Renal cortex interstitium (tissue), 11 donors: Measurements from ENCODE around the gene MEG3. TPM values are rescaled to one million over a fixed set of nuclear protein-coding genes. Genes with fewer than 3 reads are reported as not detected.

Experiments
- DNase-seq, 11 donors: peaks; one replicate each; pipeline ENCODE4 v3.0.0-alpha.2; 2013; ENCODE audit warnings: low read depth in 9 of 11, low spot score in 4 of 11; ENCODE audit errors: extremely low read depth in 1 of 11
- polyA plus RNA-seq, 3 donors: library from polyadenylated mRNA; unstranded; fragments of 120-200 nt; gene quantifications; one replicate each; pipeline ENCODE4 v1.2.1, GENCODE V29; 2013; ENCODE audit not compliant: insufficient read length in 3 of 3

MEG3 gene
- polyA plus RNA-seq, 3 donors, result 138 to 309 (median 144) TPM

DNA sequence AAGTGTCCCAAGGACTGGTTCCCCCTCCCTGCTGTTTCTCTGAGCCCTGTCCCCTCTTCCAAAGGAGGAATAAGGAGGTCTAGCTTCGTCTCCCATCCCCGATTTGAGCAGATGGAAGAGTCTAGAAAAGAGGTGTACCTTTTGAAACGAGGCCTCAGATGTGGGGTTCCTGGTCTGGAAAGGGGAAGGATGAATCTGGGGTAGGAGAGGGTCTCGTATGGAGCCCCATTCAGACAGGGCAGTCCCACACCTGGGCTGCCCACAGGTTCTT lies 13.3 kb downstream of the MEG3 start:
- DNase-seq, result no peak

DNA sequence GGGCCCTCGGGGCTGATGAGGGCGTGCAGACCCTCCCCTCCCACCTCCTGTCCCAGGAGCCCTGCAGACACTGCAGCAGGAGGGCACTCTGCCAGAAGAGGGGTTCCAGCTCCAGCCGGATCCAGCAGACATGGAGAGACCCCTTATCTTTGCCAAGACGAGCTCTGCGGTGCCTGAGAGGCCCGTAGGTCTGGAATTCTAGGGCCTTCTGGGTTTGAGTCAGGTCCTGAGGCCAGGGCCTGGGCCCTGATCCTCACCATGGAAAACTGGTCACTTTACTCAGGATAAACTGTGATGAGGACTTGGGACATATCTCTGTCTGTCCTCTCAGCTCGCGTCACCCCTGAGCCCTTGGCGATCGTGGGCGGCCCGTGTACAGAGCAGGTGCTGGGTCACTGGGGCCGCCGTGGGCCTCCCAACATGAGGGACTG lies 13.8 kb downstream of the MEG3 start:
- DNase-seq, result no peak

DNA sequence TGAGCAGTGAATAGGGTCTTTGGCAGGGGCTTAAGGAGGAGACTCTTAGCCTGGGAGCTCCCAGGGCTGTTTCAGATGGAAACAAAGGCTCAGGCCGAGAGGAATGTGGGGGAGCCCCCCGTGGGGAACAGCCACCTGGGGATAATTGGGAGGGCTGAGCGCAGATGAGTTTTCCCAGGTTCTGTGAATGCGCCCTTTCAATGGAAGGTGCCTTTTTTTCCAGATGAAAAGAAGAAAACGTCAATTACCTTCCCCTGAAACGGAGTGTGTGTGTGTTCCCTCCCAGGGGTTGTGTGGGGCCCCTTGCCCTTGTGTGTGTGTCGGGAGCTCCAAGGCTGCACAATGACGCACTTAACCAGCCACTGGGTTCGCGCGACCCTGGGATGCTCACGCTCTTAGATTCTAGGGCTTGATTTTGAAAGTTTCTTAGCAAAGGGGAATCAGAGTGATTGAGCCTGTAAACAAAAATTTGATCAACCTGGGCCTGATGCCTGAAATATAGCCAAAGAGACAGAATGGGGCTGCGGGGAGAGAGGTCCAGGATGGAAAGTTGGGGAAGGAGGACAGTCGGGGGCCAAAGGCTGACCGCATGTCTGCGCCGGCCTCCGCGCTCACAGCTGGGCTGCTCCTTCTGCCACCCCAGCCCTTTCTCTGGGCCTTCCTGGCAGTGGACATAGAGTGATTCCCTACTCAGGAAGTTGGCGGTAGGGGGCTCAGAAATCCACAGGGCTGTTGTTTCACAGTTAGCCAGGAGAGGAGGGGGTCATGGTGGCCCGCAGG lies 14.6 kb downstream of the MEG3 start:
- no peak for DNase-seq

DNA sequence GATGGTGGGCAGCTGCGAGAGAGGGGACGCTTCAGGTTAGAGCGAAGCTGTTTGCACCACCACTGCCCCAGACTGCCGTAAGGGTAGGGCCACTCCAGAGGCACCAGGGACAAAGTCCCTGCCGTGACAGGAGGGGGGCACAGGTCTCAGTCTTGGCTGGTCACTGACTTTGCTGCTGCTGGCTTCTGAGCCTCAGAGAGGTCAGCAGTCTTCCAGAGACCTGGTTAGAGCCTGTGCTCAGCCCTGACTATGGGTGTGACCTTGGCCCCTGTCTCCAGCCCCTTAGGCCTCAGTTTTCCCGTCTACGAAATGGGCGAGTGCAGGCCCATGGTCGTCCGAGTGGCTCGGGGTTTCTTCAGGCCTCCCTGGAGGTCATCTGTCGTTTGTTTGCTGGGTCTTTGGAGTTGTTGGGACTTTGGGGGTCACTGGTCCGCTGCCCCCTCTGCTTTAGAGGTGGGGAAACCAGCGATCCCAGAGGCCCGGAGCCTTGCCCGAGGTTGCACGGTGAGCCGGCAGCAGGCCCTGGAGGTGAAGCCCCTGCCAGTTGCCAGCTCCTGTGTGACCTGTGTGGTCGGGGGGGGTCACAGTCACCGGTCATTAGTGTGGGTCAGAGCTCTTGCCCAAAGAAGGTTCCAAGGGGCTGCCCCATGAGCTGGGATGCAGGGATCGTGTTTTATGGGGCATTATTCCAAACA lies 15.3 kb downstream of the MEG3 start:
- no peak for DNase-seq

DNA sequence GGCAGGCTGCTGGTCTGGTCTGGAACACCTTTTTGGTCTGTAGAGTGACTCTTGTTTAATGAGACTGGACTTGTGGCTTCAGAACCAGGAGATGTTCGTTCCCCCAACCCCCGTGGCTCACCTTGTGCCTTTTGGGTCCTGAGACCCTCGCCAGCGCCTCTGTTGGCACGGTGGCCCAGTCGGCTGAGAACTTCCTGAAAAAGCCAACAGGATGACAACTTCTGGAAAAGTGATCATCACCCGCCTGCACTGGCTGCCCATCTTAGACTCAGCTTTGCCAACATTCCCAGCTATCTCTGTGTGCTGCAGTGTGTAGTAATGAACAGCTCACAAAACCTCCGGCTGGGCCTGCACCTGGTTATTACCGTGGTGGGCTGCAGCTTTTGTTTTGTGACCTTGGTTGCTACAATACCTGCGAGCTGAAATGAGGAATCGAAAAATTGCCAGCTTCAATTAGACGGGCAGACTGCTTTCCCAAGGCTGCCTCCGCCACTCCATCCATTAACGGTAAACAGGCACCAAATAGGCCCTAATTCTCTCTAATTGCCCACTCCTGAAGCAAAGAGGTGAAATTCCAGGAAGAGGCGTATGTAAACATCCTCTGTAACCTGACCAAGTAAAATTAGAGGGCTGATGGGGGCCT lies 16.0 kb downstream of the MEG3 start:
- no peak for DNase-seq

DNA sequence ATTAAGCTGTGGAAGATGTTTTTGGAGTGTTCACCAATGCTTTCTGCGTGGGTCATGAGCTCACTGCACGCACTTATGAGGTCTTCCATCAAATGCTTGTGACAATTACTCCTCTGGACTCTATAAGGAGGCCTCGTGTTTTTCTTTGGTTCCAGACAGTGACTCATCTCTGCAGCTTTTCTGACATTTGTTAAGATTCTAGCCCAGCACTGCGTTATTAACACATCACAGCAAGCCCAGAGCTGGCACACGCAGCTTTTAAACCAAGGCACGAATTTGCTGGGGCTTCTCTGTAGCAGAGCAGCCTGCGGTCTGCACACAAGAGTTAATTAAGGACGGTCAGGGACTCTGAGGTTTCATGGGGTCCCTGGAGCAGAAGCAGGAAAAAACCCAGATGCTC lies 16.9 kb downstream of the MEG3 start:
- no peak for DNase-seq

DNA sequence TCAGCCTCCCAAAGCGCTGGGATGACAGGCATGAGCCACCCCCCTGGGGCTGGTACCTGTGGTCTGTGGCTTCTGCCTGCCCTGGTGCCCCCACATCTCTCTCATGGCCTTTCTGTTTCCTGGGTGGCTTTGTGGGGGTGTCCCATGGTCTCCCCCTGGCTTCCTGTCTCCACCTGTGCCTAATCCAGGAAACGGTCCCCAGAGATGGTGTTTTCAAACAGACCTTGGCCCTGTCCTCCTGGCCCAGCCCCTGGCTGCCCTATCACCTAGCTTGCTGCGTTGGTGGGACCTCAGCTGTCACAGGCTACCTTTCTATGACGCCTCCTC lies 18.1 kb downstream of the MEG3 start:
- no peak for DNase-seq

DNA sequence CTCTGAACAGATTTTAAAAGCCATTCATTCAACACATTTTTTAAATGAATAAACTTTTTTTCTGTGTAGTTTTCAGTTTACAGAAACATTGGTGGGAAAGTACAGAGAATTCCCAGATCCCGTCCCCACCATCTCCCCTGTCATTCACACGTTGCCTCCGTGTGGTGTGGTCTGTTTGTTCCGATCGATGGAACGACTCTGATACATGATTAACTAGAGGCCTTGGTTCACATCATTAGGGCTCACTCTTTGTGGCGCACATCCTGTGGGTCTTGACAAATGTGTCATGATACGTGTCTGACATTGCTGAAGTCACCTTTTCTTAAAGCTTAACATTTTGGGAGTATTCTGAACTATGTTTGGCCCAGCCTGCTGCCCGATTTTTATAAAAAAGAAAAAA lies 18.5 kb downstream of the MEG3 start:
- DNase-seq, result no peak

DNA sequence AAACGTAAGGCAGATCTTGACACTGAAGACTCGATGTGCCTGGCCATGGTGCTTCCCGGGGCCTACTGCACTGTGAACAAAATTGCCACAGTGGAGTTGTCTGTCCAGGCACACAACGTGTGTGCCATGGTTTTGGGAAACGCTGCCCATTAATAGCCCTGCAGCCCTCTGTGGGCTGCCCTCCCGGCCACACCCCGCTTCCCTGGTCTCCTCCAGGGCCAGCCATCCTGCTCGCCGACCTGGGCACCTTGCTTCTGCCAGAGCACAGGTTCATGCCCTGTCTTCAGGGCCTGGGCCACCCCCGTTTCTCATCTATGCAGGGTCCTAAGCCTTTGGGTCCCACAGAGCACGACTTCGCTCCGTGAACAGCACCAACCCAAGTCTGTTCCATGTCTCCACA lies 18.9 kb downstream of the MEG3 start:
- no peak for DNase-seq

DNA sequence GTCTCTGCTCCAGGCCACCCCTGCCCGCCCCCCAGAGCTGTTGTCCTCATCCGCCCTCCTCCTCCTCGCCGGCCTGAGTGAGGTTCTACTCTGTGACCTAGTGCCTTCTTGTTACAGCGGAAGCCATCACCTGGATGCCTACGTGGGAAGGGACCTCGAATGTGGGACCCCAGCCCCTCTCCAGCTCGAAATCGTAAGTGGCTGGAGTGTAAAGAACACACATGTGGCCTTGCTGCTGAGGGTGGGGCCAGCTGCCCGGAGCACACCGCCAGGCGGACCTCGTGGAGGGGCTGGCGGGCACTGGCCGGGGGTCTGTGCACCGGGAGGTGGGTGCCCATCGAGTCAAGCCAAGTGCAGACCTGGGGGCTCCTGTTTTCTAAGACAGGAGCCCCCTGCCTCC lies 19.4 kb downstream of the MEG3 start:
- no peak for DNase-seq

DNA sequence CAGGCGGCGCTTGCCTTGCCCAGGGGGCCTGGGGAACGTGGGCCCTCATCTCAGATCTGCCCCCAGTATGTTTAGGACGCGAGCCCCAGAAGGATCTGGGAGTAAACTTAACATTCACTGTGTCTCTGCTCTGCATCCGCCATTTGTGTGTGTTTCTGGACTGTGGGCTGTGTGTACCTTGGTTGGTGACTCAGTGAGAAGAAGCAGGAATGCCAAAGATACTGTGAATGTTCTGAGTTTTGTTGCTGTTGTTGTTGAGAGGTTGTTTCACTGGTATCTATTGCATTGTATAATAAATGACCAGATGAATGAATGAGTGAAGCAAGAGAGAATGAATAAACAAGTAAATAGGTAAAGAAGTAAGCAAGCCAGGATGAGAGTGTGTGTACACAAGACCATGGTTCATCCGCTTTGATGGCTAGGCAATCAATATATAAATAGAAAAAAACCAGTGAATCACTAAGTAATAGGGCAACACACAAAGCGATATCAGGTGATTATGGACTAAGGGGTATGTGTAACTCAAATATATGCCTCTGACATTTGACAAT lies 20.5 kb downstream of the MEG3 start:
- DNase-seq, result no peak

DNA sequence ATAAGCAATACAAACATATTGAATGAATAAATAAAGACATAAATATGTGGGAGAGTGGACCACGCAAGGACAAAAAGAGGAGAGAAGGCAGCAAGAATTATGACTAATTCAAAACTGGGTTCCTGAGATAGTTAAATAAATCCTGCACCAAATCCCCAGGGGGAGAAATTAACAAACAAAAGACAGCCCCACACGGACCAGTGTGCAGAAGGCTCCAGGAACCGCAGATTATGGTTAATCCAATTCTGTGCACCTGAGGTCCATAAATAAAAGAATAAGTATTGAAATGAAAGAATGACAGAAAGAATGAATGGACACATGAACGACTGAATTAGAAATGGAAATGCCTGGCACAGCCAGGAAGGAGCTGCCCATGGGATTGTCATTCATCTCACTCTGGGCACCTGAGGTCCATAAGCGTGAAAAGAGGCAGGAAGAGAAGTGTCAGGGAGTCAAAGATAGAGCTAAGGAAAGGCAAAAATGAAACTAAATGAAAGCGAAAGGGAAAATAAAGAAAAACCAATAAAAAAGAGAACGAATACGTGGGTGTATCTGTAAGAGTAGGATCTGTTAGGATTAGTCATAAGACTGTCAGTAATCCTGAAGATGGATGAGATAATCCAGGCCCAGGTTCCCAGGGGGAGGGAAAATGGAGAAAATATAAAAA lies 23.3 kb downstream of the MEG3 start:
- DNase-seq, result no peak

DNA sequence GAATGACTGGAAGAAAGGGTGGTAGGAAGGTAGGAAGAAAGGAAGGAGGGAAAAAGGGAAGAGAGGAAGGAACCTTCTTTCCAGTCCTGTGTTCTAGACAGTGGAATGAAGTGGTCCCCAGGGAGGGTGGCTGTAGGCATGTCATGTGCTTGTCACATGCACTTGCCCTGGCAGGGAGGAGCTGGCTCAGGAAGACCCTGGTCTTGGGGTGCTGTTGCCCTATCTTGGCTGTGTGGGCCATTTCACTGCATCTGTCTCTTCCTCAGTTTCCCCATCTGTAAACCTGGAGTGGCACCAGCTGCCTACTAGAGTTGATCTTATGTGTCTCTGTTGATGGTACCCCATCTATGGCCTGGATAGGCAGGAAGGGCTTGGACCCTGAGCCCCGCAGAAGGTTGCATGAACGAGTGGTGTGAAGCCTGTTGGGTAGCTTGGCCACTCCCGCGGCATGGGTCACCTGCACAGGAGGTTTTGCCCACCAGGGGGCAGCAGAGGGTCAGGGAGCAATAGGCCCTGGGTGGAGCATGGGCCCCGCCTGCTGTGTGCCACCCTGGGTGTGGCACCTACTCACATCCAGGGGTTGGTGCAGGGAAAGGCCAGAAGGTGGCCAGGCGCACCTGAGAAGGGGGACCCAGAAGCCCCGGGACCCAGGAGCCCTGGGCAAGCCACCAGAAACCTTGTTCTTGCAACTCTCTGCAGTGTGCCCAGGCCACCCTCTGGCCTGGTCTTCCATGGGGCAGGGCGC lies 25.1 kb downstream of the MEG3 start:
- DNase-seq, result no peak

DNA sequence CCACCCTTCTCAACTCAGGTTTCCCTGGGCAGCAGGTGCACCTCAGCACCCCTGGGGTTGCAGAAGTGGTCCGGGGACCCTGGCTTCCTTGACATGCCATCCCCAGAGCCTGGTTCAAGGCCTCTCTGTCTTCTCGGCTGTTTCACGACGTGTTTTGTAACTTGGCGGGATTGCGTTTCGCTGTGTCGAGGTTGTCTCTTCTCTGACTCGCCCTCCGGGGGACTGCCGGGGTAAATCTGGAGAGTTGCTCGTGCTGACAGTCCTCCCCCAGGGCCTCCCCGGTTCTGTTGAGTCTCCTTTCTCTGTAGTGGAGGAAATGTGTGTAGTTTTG lies 25.6 kb downstream of the MEG3 start:
- DNase-seq, result no peak

DNA sequence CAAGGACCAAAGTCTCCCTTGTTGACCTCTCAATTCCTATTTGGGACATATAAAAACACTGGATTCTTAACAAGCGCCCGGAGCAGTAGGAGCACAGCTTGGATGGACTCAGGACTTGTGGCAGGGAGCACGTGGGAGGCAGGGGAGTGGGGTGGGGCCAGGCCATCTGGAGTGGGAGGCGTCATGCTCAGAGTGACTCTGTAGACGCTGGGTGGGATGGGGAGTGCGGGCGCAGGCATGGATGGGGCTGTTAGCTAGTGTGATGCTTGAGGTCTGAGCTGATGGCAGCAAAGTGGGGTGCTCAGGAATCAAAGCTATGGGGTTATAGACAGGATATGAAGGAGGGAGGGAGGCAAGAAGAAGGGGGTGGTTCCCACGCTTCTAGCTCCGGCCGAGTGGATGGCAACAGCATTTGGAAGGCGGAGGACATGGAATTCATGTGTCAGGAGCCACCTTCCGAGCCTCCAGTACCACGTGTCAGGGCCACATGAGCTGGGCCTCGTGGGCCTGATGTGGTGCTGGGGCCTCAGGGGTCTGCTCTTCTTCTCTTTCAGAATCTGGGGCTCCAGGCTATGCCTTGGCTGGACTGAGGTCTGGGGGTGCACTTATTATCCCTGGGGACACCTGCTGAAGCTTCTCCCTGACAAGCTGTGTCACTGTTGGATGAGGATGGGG lies 26.2 kb downstream of the MEG3 start:
- no peak for DNase-seq

DNA sequence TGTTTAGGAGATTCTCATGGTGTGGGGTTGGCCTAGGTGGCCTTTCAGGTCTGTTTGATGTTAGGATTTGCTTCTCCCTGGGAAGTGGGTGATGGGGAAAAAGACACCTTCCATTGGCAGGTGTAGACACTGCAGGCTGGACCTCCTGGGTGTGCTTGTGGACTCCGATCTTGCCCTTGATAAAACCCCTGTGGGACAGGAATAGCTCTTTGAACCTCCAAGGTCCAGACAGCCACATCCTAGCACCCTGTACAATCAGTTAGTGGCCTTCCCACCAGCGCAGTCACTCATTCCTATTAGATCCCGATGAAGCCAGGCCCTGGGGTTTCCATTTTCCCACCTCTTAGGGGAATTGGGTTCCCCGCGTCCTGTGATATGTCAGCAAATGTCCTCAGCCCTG lies 28.5 kb downstream of the MEG3 start:
- no peak for DNase-seq

DNA sequence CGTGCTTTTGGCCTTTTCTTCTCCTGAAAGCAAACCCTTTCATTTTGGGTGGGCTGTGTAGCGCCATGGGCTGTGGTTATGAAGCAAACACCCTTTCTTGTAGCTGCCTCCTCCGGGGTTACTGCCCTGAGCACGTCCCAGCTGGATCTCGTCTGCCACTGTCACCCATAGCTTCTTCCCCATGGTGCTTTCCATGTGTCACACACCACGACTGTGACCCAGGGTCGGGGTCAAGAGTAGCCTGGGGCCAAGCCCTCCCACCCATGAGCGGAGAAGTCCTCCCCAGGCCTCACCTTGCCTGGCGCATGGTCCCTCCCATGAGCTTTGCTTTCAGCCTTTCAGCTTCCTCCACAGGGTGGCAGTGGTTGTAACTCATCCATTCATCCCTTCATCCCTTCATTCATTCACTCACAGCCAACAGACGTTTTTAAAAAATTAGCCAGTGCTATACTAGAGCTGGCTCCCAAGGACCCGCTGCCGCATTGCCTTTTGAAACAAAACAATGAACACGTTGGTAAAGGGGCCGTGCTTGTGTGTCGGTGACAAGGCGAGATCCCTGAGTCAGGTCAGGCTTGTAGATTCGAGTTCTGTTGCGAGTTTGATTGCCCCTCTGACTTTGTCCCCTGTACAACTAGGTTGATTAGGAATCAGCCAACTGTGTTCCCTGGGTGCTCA lies 29.5 kb downstream of the MEG3 start:
- no peak for DNase-seq
